LNCaP clone FGC (cell line): ENCODE results near the gene COLEC12.

Experiments used
- DNase-seq: peaks from one replicate; pipeline ENCODE4 v3.0.0-alpha.2; 2011; ENCODE audit warnings: low read depth
- H3K4me3 ChIP-seq: 2 replicates; pipeline ENCODE4 v1.5.1; 2011; ENCODE audit warnings: mild to moderate bottlenecking, low read depth, low read length, control low read depth
- CTCF ChIP-seq: IDR thresholded peaks from 2 replicates; pipeline ENCODE4 v1.5.1; 2012; ENCODE audit warnings: mild to moderate bottlenecking; ENCODE audit not compliant: control insufficient read depth, insufficient read depth; ENCODE audit errors: extremely low read depth

COLEC12 gene

GRCh38 chr18:395456-396250 lies 104.8 kb downstream of the COLEC12 start:
- H3K4me3 ChIP-seq: no peak overlapping the region
- no peak for DNase-seq
- TF ChIP-seq CTCF: no peak

- TF ChIP-seq CTCF: no peak
- DNase-seq: no peak
- no peak overlapping the region for H3K4me3 ChIP-seq
These were observed 105.5 kb downstream of the COLEC12 start for GRCh38 chr18:394987-395362.

- no peak for DNase-seq
- H3K4me3 ChIP-seq: no peak overlapping the region
- TF ChIP-seq CTCF: no peak
These were observed 106.1 kb downstream of the COLEC12 start for GRCh38 chr18:394262-394986.

GRCh38 chr18:393574-393957 lies 106.9 kb downstream of the COLEC12 start:
- no peak for DNase-seq
- TF ChIP-seq CTCF: no peak
- H3K4me3 ChIP-seq: no peak overlapping the region

GRCh38 chr18:392928-393573 lies 107.5 kb downstream of the COLEC12 start:
- no peak overlapping the region for H3K4me3 ChIP-seq
- peak; percentile 4 for DNase-seq
- TF ChIP-seq CTCF: no peak

GRCh38 chr18:390741-391478 lies 109.6 kb downstream of the COLEC12 start:
- no peak for TF ChIP-seq CTCF
- no peak for DNase-seq
- H3K4me3 ChIP-seq: no peak overlapping the region
